Stimulated activated CD4-positive, alpha-beta T cell treated with anti-CD3 and anti-CD28 coated beads, TNF-alpha, amount 100 ng/mL, for 48 hours (primary cell): ENCODE data around the gene SRRM3.
"Not testable (repeated sequence)": the region's sequence is repeated elsewhere in the genome, so short reads cannot be mapped to it uniquely, and the experiment has no call there.

ENCODE experiments used
- DNase-seq, 3 donors: peaks; one replicate each; pipeline ENCODE4 v3.0.0-alpha.2; 2020; ENCODE audit warnings: low read depth in 3 of 3

SRRM3 gene

DNA sequence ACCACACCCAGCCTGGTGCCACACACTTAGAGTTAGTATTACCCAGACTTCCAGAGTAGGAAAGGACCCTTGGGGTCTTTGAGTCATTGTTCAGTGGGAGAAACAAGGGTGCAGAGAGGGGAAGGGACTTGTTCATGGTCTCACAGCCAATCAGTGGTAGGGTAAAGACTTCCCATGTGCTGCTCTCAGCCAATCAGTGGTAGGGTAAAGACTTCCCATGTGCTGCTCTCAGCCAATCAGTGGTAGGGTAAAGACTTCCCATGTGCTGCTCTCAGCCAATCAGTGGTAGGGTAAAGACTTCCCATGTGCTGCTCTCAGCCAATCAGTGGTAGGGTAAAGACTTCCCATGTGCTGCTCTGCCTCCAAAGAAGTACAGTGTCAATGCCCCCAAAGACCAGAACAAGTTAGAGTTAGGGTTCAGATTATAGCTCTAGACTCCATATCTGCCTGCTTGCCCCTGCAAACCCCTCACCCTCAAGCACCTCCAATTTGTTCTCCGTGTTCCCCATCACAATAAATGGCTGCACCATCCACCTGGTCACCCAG is 25.3 kb downstream of the SRRM3 start:
- DNase-seq, result not testable (repeated sequence)

DNA sequence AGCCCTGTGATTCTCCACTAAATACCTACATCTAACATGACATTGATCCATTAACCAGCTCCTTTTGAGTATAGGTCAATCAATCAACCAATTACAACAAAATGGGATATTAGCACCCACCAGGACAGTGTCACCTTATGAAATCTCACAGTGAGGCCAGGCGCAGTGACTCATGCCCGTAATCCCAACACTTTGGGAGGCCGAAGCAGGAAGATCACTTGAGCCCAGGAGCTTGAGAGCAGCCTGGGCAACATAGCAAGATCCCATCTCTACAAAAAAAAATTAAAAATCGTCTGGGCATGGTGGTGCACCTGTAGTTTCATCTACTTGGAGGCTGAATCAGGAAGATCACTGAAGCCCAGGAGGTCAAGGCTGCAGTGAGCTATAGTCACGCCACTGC is 28.5 kb downstream of the SRRM3 start:
- DNase-seq, result no peak

DNA sequence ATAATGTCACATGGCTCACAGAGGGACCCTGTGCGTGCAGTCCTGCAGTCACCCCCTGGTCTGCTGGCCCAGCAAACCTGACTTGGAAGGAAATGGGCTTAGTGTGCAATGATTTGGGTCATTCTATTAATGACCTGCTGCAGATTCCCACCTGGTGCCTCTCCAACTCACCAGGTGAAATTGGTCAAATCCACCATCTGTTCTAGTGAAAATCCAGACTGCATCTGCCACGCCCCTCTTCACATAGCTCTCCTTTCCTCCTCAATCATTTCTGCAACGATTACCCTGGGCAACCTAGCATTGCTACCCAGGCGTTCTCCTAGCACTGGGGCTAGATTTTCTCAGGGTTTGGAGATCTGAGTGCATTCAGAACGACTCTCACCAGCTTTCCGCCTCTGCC is 29.4 kb downstream of the SRRM3 start:
- no peak for DNase-seq

DNA sequence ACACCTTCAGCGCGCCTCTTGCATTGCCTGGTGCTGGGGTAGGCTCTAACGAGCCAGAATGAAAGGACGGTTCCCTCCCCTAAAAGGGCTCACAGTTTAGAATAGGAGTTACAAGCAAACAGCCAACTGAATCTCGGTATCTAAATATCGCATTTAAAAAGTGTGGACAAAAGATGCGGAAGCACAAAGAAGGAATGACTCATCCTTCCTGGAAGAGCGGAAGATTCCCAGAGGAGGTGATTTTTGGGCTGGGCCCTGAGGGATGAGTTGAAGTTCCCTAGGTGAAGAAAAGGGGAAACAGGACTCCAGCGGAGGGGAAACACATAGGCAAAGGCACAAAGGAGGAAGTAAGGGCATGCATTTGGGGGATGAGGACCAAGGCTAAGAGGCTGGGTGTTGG is 29.9 kb downstream of the SRRM3 start:
- no peak for DNase-seq

DNA sequence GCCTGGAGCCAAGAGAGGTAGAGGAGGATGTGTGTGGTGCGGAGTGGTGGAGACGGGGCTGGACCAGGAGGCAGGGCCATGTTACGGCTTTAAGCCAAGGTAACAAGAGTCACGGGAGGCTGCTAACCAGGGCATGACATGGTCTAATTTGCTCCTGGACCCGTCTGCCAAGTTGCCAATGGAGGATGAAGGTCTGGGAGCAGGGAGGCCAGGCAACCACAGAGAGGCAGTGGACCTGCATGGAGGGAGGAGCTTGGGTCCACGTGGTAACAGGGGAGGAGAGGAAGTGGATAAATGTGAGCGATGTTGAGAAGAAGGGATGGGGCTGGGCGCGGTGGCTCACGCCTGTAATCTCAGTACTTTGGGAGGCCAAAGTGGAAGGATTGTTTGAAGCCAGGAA is 31.0 kb downstream of the SRRM3 start:
- DNase-seq, result no peak

DNA sequence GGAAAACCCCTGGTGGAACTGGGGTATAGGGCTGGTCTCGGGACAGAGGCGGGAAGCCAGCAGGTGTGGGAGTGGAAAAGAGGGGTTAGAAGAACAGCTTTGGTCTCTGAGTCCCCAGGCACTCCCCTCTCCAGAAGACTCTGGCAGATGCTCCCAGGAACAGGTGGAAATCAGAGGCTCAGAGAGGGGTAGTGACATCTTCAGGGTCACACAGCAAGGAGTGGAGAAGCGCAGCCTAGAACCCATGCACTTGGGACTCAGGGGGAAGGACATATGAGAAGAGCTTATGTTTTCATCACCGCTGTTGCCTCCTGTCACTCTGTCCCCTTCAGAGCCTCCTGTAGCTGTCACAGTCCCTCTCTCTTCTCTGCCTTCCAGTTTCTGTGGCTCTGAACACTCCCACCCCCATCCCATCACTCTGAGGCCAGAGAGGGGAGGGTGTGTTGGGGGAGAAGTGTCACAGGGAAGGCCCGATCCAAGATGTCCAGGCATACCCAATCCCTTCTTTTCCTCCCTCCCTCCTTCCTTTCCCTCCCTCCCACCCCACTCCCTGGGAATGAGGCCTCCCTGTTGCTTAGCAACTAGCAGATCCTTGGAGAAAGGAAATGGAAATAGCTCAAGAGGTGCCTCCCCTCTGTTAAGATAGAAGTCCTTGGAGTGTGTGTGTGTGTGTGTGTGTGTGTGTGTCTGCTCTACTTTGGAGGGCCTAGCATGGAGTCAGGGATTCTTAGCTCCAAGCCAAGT is 32.0 kb downstream of the SRRM3 start:
- DNase-seq, result no peak

DNA sequence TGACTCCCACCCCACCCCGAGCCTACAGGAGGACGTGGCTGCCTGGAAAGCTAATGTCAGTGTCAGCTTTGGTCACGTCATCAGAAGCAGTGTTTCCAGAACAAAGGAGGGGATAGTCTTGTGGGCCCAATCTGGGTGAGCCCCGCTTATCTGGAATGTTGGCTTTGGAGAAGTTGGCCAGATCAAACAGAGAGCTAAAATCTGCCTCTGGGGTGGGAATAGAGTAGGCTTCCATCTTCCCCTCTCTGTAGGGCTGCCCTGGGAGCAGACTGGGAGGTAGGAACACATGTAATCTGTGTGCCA is 32.5 kb downstream of the SRRM3 start:
- no peak for DNase-seq

DNA sequence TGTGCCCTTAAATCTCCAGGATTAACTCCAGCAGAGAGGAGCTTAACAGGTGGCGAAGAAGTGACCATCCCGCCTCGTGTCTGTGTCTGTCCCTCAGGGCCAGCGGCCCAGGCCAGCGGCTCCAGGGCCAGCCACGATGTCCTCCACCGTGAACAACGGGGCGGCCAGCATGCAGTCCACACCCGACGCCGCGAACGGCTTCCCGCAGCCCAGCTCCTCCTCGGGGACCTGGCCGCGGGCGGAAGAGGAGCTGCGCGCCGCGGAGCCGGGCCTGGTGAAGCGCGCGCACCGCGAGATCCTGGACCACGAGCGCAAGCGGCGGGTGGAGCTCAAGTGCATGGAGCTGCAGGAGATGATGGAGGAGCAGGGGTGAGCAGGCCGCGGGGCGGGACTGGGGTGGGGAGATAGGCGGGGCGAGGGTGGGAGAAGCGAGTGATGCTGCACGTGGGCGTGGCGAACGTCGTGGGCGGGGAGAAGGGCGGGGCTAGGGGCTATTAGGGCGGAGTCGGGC is 33.3 kb downstream of the SRRM3 start:
- peak; percentile 76 to 87 (median 77) for DNase-seq

DNA sequence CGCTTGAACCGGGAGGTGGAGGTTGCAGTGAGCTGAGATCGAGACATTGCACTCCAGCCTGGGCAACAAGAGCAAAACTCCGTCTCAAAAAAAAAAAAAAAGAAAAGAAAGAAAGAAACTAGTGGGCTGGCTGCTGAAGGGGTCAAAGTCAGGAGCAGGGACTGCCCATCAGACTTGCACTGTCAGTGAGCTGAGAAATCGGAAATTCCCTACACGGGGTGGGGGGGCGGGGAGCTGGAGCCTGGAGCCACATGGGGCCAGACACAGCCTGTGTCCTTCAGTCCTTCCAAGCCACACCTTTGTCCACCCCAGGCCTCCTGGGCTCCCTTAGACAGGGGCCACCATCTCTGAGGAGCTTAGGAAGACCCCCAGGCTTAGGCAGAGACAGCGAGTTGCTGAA is 34.5 kb downstream of the SRRM3 start:
- no peak for DNase-seq

DNA sequence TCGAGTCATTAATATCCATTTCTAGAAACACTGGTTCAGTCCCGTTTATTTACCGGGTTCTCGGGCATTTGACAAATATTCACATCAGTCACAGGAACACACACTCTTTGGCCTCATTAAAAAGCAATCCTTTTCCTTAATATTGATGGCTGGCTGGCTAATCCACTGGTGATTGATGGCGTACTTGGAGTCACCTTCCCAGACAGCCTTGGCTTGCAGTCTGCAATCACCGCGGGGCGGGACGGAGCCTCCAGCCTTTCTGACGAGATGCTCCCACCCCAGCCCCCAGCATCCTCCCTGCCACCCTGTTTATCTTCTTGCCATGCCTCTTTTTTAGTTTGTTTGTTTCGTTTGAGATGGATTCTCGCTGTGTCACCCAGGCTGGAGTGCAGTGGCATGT is 36.6 kb downstream of the SRRM3 start:
- DNase-seq, result no peak

DNA sequence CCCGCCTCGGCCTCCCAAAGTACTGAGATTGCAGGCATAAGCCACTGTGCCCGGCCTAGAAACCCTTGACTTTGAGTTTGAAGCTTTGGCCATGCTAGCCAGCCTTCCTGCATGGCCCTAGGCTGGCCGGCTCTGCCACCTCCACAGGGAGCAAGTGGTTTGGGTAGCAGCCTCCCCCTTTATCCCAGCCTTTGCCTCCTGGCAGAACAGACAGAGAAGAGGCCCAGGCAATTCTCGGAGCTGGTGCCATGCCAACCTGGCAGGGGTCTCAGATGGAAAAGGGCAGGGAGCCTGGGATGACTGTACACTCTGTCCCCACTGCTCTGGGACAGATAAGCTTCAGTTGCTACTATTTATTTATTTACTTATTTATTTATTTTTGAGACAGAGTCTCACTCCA is 39.4 kb downstream of the SRRM3 start:
- no peak for DNase-seq

DNA sequence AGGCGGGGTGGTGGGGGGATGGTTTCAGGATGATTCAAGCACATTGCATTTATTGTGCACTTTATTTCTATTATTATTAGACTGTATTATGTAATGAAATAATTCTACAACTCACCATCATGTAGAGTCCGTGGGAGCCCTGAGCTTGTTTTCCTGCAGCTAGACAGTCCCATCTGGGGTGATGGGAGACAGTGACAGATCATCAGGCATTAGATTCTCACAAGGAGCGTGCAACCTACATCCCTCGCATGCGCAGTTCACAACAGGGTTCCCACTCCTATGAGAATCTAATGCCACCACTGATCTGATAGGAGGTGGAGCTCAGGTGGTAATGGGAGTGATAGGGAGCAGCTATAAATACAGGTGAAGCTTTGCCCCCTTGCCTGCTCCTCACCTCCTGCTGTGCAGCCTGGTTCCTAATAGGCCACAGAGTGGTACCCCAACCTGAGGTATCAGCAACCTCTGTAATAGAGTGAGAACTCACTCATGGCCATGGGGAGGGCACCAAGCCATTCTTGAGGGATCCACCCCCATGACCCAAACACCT is 40.9 kb downstream of the SRRM3 start:
- DNase-seq, result not testable (repeated sequence)

DNA sequence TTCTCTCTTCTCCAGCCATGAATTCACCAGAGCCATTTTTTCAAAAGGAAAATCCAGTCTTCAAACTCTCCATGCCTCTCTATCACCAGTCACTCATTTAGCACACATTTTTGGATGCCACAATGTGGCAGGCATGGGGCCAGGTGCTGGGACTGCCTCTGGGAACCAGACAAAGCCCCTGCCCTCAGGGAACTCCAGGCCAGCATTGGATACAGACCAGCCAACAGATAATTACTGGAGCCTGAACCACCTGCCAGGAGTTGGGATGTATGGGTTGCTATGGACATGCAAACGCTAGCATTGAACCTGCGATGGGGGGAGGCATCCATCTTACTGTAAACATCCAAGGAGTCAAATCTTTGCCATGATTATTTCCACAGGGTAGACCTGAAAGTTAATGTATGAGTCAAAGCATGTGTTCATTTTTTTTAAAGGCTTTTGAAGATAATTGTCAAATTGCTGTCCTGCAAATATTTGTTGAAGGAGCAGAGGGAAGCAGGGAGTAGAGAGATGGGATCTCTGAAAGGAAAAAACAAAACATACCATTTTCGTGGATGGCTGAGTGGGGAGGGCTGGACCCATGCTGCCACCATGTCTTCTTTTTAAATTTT is 43.2 kb downstream of the SRRM3 start:
- DNase-seq, result no peak

DNA sequence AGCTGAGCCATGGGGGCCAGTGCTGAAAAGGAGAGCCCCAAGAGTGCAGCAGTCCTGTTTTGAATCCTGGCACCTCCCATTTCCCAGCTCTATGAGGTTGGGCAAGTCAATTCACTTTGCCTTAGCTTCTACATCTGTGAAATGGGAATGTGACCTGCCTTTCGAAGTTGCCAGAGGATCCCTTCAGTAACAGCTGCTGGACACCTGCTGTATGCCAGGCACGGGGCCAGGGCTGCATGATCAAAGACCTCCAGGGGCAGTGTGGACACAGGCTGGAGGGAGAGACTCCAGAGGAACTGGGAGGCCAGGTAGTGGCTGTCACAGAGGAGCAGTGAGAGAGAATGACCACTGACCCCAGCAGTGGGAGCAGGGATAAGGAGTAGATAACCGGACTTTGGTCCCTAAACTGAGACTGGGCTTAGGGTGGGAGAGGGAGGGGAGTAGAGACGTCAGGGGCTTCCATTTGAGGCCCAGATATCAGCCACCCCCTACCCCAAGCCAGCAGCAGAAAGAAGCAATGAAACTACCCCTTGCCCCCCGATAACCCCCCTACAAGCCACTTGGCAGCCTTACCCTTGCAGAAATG is 45.2 kb downstream of the SRRM3 start:
- DNase-seq, result no peak

DNA sequence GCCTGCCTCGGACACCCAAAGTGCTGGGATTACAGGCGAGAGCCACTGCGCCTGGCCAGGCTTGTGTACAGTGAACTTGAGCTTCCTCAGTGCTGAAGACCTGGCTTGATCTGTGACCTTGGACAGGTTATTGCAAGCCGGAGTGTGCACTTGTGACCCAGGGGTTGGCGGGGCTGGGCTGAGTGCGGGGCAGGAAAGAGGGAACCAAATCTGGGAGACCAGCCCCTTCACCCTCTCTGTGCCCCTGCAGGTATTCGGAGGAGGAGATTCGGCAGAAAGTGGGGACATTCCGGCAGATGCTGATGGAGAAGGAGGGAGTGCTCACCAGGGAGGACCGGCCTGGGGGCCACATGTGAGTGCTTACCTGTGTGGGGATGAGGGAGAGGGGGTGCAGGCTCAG is 46.2 kb downstream of the SRRM3 start:
- no peak for DNase-seq

DNA sequence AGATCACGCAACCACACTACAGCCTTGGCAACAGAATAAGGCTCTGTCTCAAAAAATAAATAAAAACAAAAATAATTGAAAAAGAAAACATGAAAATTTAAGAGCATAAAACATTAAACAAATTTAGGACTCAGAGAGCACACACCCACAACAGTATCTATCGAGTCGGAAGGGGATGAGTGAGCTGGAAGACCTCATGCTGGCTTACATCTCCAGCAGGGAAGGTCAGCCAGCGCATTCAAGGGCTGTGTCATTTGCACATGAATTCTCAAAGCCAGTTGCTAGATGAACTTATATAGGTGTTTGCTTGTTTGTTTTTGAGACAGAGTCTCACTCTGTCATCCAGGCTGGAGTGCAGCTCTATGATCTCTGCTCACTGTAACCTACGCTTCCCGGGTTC is 50.3 kb downstream of the SRRM3 start:
- no peak for DNase-seq

DNA sequence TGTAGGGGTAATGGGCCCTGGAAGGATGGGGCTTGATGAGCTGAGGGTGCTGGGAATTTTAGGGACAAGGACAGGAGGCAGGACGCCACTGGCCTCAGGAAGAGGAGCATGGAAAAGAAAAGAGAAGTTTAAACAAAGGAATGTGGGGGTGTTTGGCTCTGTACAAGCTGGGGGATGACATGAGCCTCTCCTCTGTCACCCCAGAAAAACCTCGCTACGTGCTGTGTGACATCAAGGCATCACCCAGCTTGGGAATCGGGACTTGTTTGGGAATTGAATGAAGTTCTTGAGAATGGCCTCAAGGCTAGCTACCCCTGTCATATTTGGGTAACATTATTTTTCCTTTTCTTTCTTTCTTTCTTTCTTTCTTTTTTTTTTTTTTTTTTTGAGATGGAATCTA is 53.1 kb downstream of the SRRM3 start:
- no peak for DNase-seq

DNA sequence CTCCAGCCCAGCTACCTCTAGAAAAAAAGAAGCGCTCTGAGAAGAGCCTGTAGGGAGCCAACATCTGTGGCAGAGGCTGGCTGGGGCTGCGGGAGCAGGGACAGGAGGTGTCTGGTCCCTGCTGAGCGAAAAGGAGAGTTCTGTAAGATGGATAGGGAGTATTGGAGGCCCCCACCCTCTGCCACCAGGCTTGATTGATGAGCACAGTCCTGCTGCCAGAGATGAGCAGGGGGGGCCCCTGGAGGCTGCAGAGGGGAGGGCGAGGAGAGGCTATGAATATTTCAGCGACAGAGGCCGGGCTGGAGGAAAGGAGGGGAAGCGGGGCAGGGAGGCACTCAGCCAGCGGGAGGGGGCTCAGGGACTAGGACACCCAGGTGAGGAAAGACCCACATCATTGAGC is 56.3 kb downstream of the SRRM3 start:
- no peak for DNase-seq

DNA sequence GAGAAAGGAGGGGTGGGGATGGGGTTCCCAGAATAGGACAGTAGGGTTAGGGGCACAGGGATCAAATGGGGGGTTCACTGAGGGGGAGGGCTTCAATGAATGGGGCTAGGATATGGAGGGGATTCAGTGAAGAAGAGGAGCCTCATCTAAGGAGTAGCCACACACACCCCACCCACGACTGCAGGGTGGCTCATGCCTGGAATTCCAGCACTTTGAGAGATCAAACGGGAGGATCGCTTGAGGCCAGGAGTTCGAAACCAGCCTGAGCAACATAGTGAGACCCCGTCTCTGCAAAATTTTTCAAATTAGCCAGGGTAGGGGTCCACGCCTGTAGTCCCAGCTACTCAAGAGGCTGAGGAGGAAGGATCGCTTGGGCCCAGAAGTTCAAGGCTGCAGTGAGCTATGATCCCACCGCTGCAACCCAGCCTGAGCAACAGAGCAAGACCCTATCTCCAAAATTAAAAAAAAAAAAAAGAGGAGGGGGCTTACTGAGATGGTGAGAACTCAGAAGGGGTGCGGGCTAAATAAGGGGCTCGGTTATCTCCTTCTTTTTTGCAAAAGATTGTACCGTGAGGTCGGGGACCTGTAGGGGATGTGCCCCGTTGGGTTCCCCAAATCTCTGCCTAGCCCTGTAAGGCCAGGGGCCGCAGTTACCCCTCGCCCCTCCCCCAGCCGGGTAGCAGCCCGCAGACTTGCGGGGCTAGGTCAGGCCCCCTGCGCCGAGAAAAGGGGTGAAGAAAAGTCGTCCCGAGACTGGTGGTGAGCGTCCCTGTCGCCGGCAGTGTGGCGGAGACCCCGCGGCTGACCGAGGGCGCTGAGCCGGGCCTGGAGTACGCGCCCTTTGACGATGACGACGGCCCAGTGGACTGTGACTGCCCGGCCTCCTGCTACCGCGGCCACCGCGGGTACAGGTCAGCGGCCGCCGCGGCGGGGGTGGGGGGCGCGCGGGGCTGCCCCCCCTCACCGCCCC is 57.7 kb downstream of the SRRM3 start:
- DNase-seq, result no peak

DNA sequence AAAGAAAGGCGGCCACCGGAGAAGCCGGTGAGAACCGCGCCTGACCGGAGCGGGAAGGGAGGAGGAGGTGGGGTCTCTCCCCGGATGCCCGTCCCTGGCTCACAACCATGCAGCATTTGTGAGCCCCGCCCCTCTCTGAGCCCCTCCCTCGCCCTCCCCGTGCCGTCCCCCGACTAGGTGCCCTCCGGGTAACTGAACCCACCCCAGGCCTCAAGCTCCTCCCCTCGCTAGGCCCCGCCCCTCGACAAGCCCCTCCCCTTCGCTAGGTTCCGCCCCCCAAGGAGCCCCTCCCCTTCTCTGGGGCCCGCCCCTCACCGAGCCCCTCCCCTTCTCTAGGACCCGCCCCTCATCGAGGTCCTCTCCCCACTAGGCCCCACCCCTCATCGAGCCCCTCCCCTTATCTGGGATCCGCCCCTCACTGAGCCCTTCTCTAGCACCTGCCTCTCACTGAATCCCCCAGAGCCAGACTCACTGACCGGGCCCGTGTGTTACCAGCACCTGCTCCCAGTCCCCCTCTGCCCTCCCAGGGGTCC is 58.5 kb downstream of the SRRM3 start:
- peak; percentile 27 to 54 (median 30) for DNase-seq

DNA sequence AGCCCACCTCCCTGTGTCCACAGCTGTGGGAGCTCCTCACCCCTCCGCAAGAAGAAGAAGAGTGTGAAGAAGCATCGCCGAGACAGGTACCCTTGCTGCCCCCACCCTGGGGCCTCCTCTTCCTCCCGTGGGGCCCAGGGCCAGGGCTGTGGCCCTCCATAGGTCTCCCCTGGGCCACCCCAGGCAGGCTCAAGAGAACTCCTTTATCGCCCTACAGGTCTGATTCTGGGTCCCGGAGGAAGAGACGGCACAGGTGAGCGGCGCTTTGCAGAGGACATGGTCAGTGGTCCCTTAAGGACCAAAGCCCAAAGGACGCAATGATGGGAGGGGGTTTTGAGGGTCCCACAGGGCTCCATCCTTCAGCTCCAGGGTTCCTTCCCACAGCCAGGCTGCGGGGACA is 59.6 kb downstream of the SRRM3 start:
- no peak for DNase-seq
